Activated CD4-positive, alpha-beta T cell treated with anti-CD3 and anti-CD28 coated beads for 48 hours (primary cell): Measurements from ENCODE around the gene ARSI.

Source experiments
- DNase-seq: peaks from one replicate; pipeline ENCODE4 v3.0.0-alpha.2; 2020

ARSI gene

DNA sequence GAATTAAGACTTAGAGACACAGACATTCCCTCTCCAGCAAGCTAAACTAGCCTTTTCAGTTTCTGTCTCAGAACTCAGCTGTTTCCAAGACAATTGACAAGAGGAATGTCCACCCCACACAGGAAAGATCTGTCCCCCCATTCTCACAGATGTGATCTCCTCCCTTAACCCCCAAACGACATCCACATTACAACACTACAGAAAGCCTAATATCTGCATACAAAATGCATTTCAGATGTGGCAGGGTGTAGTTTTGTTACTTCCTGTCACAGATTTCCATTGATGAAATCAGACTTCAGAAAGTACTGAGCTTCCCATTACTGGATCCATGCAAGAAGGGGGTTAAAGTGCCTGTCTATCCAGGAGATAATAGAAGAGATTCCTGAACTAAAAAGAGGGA is 2.9 kb upstream of the ARSI start:
- DNase-seq = no peak

DNA sequence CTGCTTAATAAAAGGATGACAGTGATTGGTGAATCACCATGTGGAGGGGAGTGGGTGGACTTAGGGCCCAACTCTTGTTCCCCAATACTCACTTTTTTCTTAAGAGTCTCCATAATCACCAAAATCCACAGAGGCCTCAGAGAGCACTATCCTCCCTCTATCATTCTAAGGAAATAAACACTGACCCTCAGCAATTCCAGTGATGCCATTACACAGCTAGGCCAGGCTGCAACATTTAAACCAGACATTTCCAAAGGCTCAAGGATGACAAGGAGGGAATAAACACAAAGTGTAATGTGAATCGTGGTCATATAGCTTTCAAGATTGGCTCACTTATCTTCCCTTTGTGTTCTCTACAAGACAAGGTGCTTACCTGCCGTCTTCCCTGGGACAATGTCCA is 2.4 kb upstream of the ARSI start:
- no peak for DNase-seq

DNA sequence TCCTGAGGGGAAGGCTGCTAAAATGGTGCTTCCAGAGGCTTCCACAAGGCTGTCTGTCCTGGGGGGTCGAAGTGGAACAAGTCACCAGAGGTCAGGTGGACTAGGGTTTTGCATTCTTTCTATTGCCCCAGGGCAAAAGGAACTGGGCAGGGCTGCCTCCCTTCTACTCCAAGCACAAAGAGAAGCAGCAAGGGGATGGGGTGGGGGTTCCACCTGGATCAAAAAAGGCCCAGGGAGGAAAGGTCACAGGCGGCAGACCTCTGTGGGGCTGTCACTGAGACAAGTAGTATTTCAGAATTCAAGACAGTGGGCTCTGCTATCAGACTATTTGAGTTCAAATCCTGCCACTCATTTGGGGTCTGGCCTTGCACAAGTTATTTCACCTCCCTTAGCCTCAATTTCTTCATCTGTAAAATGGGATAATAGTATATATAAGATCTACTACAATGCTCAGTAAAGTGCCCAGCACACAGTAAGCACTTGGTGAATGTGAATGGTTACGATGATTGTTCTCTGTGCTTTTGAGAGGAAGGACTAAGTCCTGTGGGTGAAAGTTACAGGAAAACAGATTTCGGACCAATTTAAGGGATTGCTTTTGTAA is 1.9 kb upstream of the ARSI start:
- DNase-seq = no peak

DNA sequence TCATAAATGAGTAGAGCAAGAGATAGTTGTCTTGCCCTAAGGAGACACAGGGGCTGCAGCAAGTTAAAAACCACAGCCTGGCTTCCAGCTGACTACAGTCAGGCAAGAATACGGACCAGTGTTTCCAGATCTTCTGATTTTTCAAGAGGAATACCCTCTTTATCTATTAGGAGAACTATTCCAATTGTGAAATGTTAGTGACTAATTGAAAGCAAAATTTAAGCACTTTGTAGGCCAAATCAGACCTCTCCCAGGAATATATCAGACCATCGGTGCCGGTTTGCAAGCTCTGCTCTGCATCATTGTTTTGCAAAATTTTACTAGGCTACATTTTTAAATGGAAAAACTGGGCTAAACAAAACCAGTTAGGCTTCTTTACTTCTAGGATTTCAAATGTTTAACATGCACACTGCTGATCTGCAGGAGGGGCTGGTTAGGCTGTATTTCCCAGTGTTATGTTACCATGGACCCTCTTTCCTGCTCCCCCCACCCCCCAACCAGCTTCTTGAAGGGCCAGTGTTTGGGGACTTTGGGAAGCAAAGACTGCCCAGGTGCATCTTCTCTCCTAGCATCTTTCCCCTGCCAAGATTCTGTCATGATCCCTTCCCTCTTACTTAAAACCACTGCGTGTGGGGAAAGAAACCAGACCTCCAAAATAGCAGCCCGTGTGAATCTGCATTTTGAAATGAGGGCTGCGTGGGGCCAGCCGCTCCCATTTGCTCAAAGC is 1.1 kb upstream of the ARSI start:
- DNase-seq = no peak

- DNase-seq = no peak
Observed at GRCh38 chr5:150303070-150303615, 438 bp upstream of the ARSI start.

GRCh38 chr5:150301901-150302300 is 804 bp downstream of the ARSI start:
- DNase-seq = no peak

DNA sequence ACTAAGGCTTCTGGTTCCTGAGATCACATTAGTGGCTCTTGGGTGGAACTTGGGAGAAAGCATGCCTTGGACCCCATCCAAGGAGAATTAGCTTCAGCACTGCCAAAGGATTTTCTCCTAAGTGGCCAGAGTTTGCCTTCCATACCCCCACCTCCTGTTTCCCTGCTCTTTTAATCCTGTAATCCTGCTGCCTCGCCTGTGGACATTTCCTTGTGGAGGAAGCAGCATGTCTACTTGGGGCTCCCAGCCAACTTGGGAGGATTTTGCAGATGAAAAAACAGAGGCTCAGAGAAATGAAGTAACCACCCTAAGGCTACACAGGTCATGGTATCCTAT is 1.6 kb downstream of the ARSI start:
- no peak for DNase-seq

GRCh38 chr5:150300496-150301169 is 2.1 kb downstream of the ARSI start:
- no peak for DNase-seq

- DNase-seq = no peak
Observed at GRCh38 chr5:150299571-150300327, 3.0 kb downstream of the ARSI start.

GRCh38 chr5:150298701-150299451 is 3.8 kb downstream of the ARSI start:
- DNase-seq = no peak

DNA sequence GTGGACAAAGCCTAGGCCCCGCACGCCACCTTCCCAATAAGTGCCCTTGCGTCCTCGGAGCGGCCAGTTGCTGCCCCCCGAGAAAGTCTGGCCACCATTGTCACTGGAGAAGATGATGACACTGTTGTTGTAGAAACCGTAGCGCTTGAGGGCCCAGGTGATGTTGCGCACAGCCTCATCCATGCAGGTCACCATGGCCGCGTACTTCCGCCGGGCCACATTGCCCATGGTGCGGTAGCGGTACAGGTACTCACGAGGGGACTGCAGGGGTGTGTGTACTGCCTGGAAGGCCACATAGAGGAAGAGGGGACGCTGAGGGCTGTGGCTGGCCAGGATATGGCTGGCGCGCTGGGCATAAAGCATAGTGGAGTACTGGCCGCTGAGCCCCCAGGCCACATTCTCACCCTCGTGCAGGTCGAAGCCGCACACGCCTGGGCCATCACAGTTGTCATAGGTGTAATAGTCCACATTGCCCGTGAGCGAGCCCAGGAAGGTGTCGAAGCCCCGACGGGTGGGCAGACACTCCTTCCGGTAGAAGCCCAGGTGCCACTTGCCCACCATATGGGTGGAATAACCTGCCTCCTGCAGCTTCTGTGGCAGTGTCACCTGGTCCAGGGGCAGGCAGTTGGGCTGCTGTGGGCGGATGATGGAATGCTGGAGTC is 4.6 kb downstream of the ARSI start:
- no peak for DNase-seq

GRCh38 chr5:150297236-150297890 is 5.3 kb downstream of the ARSI start:
- no peak for DNase-seq

DNA sequence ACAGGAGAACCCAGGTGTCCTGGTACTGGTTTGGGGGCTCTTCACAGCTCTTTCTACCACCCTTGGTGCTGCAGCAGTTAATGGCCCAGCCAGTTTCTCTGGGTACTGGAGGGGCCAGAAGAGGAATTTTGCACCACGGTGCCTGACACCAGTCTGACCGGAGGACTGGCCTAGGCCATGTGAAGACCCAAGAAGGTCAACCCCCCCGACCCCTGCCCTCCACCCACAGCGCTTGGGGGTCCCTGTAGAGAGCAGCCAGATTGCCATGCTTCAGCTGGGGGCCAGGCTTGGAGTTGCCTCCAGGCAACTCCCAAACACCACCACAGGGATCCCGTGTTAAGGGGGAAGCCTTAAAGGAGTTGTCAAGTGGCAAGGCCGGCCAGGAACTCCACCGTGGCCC is 6.2 kb downstream of the ARSI start:
- no peak for DNase-seq

GRCh38 chr5:150295741-150296486 is 6.8 kb downstream of the ARSI start:
- DNase-seq = no peak

DNA sequence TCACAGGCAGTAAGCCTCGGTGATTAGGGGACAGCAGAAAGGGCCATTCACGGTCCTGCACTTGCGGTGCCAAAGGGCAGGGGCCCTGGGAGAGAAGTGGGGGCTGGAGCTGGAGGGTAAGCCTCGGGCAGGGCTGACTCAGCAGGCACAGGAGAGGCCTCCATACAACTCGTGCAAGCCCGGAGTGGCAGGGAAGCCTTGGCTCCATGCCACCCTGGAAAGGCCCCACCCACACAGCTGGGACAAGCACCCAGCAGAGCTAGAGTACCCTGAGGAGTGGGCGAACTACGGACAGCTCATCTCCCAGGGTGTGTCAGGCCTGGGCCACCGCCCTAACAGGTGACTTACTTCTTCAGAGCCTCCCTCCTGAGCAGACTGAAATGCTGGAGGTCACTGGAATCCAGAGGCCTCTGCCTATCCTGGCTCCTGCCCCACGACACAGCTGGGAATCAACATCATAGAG is 7.5 kb downstream of the ARSI start:
- DNase-seq = no peak

DNA sequence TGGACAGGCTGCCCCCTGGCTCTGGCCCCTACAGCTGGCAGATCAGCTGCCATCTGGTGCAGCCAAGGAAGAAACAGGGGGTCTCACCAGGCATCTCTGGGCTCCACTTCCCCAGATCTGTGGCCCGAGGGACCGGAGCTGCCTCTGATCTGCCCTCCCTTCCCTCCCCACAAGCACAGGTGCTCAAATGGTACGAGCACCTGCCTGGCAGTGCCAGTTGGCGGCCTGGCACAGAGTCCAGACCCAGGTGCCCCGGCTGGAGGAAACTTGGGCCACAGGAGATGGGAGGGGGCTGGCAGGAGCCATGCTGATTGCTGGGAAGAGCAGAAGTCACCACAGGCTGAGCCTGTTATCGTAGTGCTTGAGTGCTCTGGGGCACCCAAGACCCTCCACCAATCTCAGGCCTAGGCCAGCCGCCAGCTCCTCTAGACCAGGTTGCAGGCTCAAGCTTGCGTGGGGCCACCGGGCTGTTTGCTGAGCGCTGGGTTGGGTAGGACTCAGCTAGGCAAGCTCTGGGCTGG is 8.1 kb downstream of the ARSI start:
- DNase-seq = no peak

GRCh38 chr5:150293091-150293941 is 9.4 kb downstream of the ARSI start:
- DNase-seq = no peak

DNA sequence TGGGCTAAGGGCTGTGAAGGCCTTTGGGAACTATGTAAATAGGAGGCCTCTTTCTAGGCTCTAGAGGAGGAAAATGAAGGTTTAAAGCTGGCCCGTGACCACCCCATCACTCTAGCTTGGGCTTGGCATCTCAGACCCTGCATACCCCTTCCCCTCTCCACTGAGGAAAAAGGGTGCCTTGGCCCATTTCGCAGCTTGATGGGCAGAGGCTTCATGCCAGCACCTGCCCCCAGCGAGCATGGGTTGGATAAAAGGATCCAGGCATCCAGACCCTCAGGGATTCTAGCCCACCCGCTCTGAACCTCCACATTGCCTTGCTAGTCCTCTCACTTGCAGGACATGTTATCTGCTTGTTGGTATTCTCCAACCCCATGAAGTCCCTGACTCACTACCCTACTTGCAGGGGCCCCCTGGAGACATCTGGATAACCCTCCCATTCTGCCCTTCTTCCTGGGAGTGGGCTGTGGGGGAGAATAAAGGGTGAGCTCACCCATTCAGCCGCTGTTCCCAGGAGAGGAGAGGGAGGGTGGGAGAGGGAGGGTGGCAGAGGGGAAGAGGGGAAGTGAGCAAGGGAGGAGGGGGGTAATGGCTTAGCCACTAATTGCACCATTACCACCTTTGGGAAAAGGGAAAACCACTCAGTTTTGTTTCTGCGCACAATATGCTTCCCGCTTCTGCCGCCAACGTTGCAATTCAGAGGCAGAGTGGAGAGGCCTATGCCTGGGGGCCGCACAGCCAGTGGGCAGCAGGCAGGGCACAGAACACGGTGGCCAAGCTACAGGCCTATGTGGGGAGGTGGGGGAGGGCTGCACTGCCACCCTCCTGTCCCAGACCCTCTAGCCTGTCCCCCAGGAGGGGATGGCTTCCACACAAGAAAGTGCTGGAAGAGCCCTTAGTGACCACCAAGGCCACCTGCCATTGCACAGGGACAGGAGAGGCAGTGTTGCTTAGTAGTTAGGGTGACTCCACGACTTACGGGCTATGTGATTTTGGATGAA is 11.0 kb downstream of the ARSI start:
- no peak for DNase-seq
